A673 (cell line): ENCODE data around the gene RBMS2. TPM values are rescaled to one million over a fixed set of nuclear protein-coding genes. Genes with fewer than 3 reads are reported as not detected.

Source experiments
- BruUV-seq: library from RNA; stranded (reverse); fragments of 400-500 nt; replicated peaks from 2 replicates; lab custom pipeline; 2021; lab: Mats Ljungman, UMichigan
- CTCF ChIA-PET: fragments of 300-600 bp; sonication (Branson Sonifier 250); formaldehyde crosslinking; loops from one replicate; lab custom pipeline; 2022; ENCODE audit warnings: antibody characterized with exemption; lab: Charles Lee
- POLR2A ChIA-PET: fragments of 300-600 bp; sonication (Branson Sonifier 250); formaldehyde crosslinking; loops from one replicate; lab custom pipeline; 2022; ENCODE audit warnings: antibody characterized with exemption; ENCODE audit not compliant: low non-redundant PET; lab: Charles Lee
- DNase-seq: peaks from one replicate; pipeline ENCODE4 v3.0.0-alpha.2; 2015; ENCODE audit warnings: low spot score
- H3K27ac ChIP-seq: fragments of 200-600 bp; sonication (generic); 2 replicates; pipeline ENCODE4 v1.5.1; 2016; ENCODE audit warnings: mixed run types, low read depth, mild to moderate bottlenecking, mixed read lengths, antibody characterized with exemption, low read length; ENCODE audit not compliant: poor library complexity, severe bottlenecking
- H3K27me3 ChIP-seq: fragments of 200-600 bp; sonication (generic); replicated peaks from 2 replicates; pipeline ENCODE4 v1.6.1; 2017; ENCODE audit warnings: mixed run types, low read depth, mild to moderate bottlenecking, mixed read lengths, antibody characterized with exemption, low read length; ENCODE audit not compliant: insufficient read depth, poor library complexity
- H3K36me3 ChIP-seq: fragments of 200-600 bp; sonication (generic); 2 replicates; pipeline ENCODE4 v1.6.1; 2016; ENCODE audit warnings: mixed run types, mild to moderate bottlenecking, mixed read lengths, antibody characterized with exemption, low read length; ENCODE audit not compliant: insufficient read depth, poor library complexity, severe bottlenecking
- H3K4me1 ChIP-seq: fragments of 200-600 bp; sonication (generic); 2 replicates; pipeline ENCODE4 v1.6.1; 2017; ENCODE audit warnings: mixed run types, mild to moderate bottlenecking, mixed read lengths, antibody characterized with exemption, low read length; ENCODE audit not compliant: insufficient read depth, poor library complexity, severe bottlenecking
- H3K4me3 ChIP-seq: fragments of 200-600 bp; sonication (generic); 2 replicates; pipeline ENCODE4 v1.5.1; 2016; ENCODE audit warnings: low read depth, mixed run types, mild to moderate bottlenecking, mixed read lengths, low read length; ENCODE audit not compliant: poor library complexity, severe bottlenecking
- H3K9me3 ChIP-seq: fragments of 200-600 bp; sonication (generic); 2 replicates; pipeline ENCODE4 v1.6.1; 2016; ENCODE audit warnings: mixed run types, low read depth, mild to moderate bottlenecking, mixed read lengths, antibody characterized with exemption, low read length; ENCODE audit not compliant: poor library complexity, severe bottlenecking
- EZH2 ChIP-seq: fragments of 200-600 bp; sonication (generic); IDR thresholded peaks from 2 replicates; pipeline ENCODE4 v1.6.1; 2017; ENCODE audit warnings: borderline replicate concordance, low read depth, mild to moderate bottlenecking, mixed read lengths, antibody characterized with exemption, low read length; ENCODE audit not compliant: poor library complexity, severe bottlenecking
- intact Hi-C: fragments of 100-400 bp; cut with micrococcal nuclease; formaldehyde crosslinking; loops from one replicate; pipeline ENCODE4 v1.10.0; 2022; ENCODE audit not compliant: unreplicated experiment
- total RNA-seq: library from RNA; stranded (reverse); gene quantifications from 2 replicates; pipeline ENCODE4 v1.2.3, GENCODE V29; 2021
- TF ChIP-seq, protein P1 (sequence below): fragments of 300-800, 200-600 bp; sonication (generic); conservative IDR thresholded peaks from 2 replicates; pipeline ENCODE4 v1.5.1; 2017; ENCODE audit warnings: low read depth, mild to moderate bottlenecking, antibody characterized with exemption, low read length, moderate library complexity, mixed read lengths

Gene RBMS2
- total RNA-seq, 1 experiment from 2014 or later = 29.7 TPM

- Histone ChIP-seq H3K4me1 (no peaks in the 10 kb centered on the region), H3K4me3 (no peak overlapping the region), H3K9me3 (no peaks in the 10 kb centered on the region), H3K27ac (no peak overlapping the region), H3K36me3 (peaks cover 9% of the 10 kb centered on the region), H3K27me3 (no peaks in the 10 kb centered on the region)
- DNase-seq = peak; percentile 24
- CTCF ChIA-PET = interaction anchor here (1.0 kb wide), 1 partner anchor 45 kb away, joined by 3 read pairs; no protein-coding TSS in a partner anchor
- intact Hi-C loops = loop anchor here (5.0 kb wide), 1 partner anchor 95 kb away; no protein-coding TSS in a partner anchor
- TF ChIP-seq EZH2 = no peak
- TF ChIP-seq, protein P1, sequence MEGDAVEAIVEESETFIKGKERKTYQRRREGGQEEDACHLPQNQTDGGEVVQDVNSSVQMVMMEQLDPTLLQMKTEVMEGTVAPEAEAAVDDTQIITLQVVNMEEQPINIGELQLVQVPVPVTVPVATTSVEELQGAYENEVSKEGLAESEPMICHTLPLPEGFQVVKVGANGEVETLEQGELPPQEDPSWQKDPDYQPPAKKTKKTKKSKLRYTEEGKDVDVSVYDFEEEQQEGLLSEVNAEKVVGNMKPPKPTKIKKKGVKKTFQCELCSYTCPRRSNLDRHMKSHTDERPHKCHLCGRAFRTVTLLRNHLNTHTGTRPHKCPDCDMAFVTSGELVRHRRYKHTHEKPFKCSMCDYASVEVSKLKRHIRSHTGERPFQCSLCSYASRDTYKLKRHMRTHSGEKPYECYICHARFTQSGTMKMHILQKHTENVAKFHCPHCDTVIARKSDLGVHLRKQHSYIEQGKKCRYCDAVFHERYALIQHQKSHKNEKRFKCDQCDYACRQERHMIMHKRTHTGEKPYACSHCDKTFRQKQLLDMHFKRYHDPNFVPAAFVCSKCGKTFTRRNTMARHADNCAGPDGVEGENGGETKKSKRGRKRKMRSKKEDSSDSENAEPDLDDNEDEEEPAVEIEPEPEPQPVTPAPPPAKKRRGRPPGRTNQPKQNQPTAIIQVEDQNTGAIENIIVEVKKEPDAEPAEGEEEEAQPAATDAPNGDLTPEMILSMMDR = no peak
- BruUV-seq = no TSS peak
- POLR2A ChIA-PET = no interaction called here
These were observed 70.3 kb downstream of the RBMS2 start for GRCh38 chr12:56591961-56592360.

- TF ChIP-seq, protein P1 = peak; percentile 91
- TF ChIP-seq EZH2 = no peak
- no peaks in the 10 kb centered on the region for H3K27me3 ChIP-seq
- H3K4me1 ChIP-seq = no peaks in the 10 kb centered on the region
- H3K4me3 ChIP-seq = no peak overlapping the region
- H3K9me3 ChIP-seq = no peaks in the 10 kb centered on the region
- DNase-seq = peak; percentile 80
- H3K36me3 ChIP-seq = peaks cover 24% of the 10 kb centered on the region
- CTCF ChIA-PET = interaction anchor here (0.7 to 1.0 kb wide), 2 partner anchors 80 to 649 kb away, joined by 3 read pairs; no protein-coding TSS in a partner anchor
- BruUV-seq = no TSS peak
- no peak overlapping the region for H3K27ac ChIP-seq
- POLR2A ChIA-PET = no interaction called here
- intact Hi-C loops = loop anchor here (2.0 to 5.0 kb wide), 2 partner anchors 81 to 97 kb away; no protein-coding TSS in a partner anchor
These were observed 72.4 kb downstream of the RBMS2 start for GRCh38 chr12:56593909-56594621.

- BruUV-seq = no TSS peak
- H3K9me3 ChIP-seq = no peaks in the 10 kb centered on the region
- no peak for DNase-seq
These were observed 75.2 kb downstream of the RBMS2 start for GRCh38 chr12:56596815-56597214.

More at GRCh38 chr12:56596815-56597214, 75.2 kb downstream of the RBMS2 start:
- CTCF ChIA-PET = no interaction called here
- POLR2A ChIA-PET = no interaction called here
- Histone ChIP-seq H3K27ac (no peak overlapping the region), H3K27me3 (no peaks in the 10 kb centered on the region), H3K36me3 (peaks cover 52% of the 10 kb centered on the region), H3K4me1 (no peaks in the 10 kb centered on the region), H3K4me3 (no peak overlapping the region)
- intact Hi-C loops = no loop called here
- TF ChIP-seq, protein P1 = no peak
- no peak for TF ChIP-seq EZH2
